Metanephros (tissue), 2 donors: Measurements from ENCODE around the gene RNU11. TPM values are rescaled to one million over a fixed set of nuclear protein-coding genes. Genes with fewer than 3 reads are reported as not detected.

Experiments
- small RNA-seq: library from RNA; depleted of rRNA; stranded (forward); fragments of <200 nt; gene quantifications from one replicate; pipeline ENCODE3, GENCODE V24; 2014; ENCODE audit warnings: low replicate concordance
- total RNA-seq: library from RNA; depleted of rRNA; stranded (reverse); fragments of >200 nt; gene quantifications from one replicate; pipeline ENCODE4 v1.2.3, GENCODE V29; 2014

The RNU11 gene
- not detected for total RNA-seq

DNA sequence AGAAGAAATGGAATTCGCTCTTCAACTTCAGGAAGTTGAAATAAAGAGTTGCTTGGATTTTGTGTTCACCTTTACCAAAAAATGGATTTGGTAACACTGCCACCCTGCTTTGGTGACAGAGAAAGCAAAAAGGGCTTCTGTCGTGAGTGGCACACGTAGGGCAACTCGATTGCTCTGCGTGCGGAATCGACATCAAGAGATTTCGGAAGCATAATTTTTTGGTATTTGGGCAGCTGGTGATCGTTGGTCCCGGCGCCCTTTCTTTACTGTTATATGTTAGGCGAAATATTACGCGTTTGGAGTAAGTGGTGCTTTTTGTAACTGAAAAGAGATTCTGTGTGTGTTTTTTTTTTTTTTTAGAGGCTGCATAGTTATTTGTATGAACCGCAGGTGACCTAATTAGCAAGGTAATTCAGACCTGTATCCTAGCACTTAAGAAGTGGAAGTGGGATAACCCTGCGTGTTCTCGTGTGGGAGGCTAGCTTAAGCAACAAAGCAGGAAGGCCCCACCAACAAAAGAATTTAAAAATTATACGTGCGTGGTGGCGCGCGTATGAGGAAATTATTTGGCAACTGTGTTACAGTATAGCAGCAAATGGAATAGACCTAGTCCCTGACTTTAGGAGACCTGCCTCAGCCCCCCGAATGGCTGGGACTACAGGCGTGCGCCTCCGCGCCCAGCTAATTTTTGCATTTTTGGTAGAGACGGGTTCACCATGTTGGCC is at the start of gene RNU11:
Gene RNU11, plus strand, starts transcription at position 127 of the 725 bp plus-strand sequence.

DNA sequence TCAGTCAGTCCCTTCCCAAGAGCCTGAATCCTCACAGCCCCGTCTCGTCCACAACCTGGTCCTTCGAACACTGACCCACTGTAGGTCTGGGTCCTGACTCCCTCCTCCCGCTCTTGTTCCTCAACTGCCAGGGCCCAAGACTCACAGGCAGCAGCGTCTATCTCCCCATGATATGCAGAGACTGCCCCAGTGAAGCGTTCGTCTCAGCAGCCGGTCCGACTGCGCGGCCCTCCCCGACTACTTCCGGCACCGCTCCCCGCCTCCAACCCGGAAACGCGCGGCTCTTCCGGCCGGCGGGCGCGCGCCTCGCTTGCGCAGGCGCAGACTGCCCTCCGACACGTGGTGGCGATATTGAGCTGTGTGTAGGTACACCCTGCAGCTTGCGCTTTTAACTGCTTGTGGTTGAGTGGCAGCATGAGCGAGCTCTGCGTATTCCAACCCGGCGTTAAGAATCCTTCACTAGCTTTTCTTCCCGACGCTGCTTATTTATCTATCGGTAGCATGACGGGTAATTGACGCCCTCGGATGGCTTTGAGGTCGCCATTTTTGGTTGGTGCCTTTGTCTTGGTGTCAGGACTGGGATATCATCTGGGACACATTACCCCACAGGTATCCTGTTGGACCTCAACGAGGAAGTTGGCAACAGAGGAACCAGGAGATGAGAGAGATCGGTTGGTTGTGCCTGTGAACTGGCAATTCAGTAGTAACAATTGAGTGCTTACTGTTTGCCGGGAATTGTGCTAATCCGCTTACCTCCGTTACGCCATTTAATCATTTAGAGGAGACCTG is 5.4 kb upstream of the RNU11 start, which contains the start of gene TAF12:
Gene TAF12, minus strand, starts transcription at position 221 of the 789 bp plus-strand sequence. CDS start 20,986 bp downstream, outside the sequence.

DNA sequence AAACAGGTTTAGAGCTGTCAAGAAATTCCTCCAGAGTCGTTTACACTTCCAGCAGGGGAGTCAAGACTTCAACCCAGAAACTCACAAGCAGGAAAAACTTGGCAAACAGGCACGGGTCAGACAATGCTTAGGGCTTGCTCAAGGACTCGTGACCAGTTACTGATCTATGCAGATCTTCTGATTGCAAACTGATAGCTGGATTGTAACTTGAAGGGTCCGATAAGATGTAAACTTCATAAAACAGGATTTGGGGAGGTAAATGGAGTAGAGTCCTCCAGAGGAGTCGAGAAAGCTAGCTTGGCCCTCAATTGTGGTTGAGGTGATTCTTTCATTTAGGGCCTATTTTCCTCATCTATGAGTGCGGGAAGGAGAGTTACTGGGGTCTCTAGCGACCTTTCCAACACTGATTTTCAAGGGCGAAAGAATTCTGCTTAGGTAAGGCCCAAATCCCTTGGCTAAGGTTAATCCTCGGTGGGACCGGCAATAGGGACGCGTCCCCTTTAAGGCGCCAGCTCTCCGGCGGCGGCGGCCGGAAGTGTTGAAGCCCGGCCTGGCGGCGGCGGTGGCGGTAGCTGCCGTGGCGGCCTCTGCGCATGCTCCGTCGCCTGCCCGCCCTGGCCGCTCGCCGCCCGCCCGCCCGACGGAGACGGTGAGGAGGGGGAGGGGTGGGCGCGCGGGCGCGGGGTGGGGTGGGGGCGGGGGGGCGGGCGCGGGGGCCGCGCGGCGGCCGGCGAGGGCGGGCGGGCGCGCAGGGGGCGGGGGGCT is 20.0 kb downstream of the RNU11 start, which contains the start of gene GMEB1:
Gene GMEB1, plus strand, starts transcription at position 594 of the 765 bp plus-strand sequence. CDS start 14,829 bp downstream, outside the sequence.

Small RNA genes lying within 50 kb of the gene (small RNA-seq; reads per million reads assigned to genes)
- gene RF00422: not detected
- gene RNU11: not detected

Other genes starting within 250 kb of the RNU11 start
- 22.9 TPM for gene RCC1, start 142.6 kb upstream of the RNU11 start, total RNA-seq
- gene TRNAU1AP, start 95.5 kb upstream of the RNU11 start, total RNA-seq: 20.3 TPM
- 3.0 TPM for gene RAB42, start 56.3 kb upstream of the RNU11 start, total RNA-seq
- 20.3 TPM for gene TAF12, start 5.5 kb upstream of the RNU11 start, total RNA-seq
- gene GMEB1, start 20.2 kb downstream of the RNU11 start, total RNA-seq: 8.6 TPM
- gene YTHDF2, start 88.3 kb downstream of the RNU11 start, total RNA-seq: 61.8 TPM
- 0.23 TPM for gene OPRD1, start 163.6 kb downstream of the RNU11 start, total RNA-seq